HepG2 (cell line): ENCODE measurements around the gene HRC. TPM values are rescaled to one million over a fixed set of nuclear protein-coding genes. Genes with fewer than 3 reads are reported as not detected.

Experiments
- ARID2 ChIP-seq: sonication (generic); formaldehyde crosslinking; IDR thresholded peaks from 2 replicates; pipeline ENCODE4 v1.8.1; 2022; ENCODE audit warnings: mild to moderate bottlenecking, missing genetic modification reagents, borderline replicate concordance
- CBX2 ChIP-seq, 2 experiments: fragments of 200-600 bp in 1 of 2; sonication (generic); formaldehyde crosslinking in 1 of 2; IDR thresholded peaks; 2 replicates each; pipeline versions ENCODE4 v1.7.0 to v1.8.1; 2018 to 2022; ENCODE audit warnings: low read depth in 2 of 2, low read length in 1 of 2, mild to moderate bottlenecking in 1 of 2, missing genetic modification reagents in 1 of 2
- CREB1 ChIP-seq, 2 experiments: fragments of 450-650 bp in 1 of 2; IDR thresholded peaks; 2 replicates each; pipeline ENCODE4 v1.6.1; 2016 to 2017; ENCODE audit warnings: control low read depth in 1 of 2, mild to moderate bottlenecking in 1 of 2, missing compliant biosample characterization in 1 of 2, missing genetic modification characterization in 1 of 2
- DMAP1 ChIP-seq: IDR thresholded peaks from 2 replicates; pipeline ENCODE4 v1.6.1; 2016
- DZIP1 ChIP-seq: sonication (generic); formaldehyde crosslinking; IDR thresholded peaks from 2 replicates; pipeline ENCODE4 v1.5.0; 2020; ENCODE audit warnings: mild to moderate bottlenecking, missing genetic modification reagents
- EZH2 ChIP-seq: conservative IDR thresholded peaks from 2 replicates; pipeline ENCODE4 v1.6.1; 2012; ENCODE audit warnings: mild to moderate bottlenecking, low read depth, low read length, moderate library complexity
- HDAC2 ChIP-seq: sonication (generic); formaldehyde crosslinking; IDR thresholded peaks from 2 replicates; pipeline ENCODE4 v1.4.0; 2020; ENCODE audit warnings: missing genetic modification reagents
- KAT7 ChIP-seq: IDR thresholded peaks from 2 replicates; pipeline ENCODE4 v1.6.1; 2018; ENCODE audit warnings: borderline replicate concordance, missing compliant biosample characterization
- KAT8 ChIP-seq: IDR thresholded peaks from 2 replicates; pipeline ENCODE4 v1.6.1; 2016; ENCODE audit warnings: missing genetic modification reagents, missing compliant biosample characterization
- MIER2 ChIP-seq: IDR thresholded peaks from 2 replicates; pipeline ENCODE4 v1.6.1; 2016; ENCODE audit warnings: missing biosample characterization, missing genetic modification reagents
- MYNN ChIP-seq: sonication (generic); formaldehyde crosslinking; IDR thresholded peaks from 2 replicates; pipeline ENCODE4 v1.4.0; 2020; ENCODE audit warnings: mild to moderate bottlenecking, low read depth, missing genetic modification reagents
- PHB2 ChIP-seq: fragments of 450-650 bp; IDR thresholded peaks from 2 replicates; pipeline ENCODE4 v1.6.1; 2018; ENCODE audit not compliant: partially characterized antibody
- PHF5A ChIP-seq: IDR thresholded peaks from one replicate; pipeline ENCODE4 v1.6.1; 2018; ENCODE audit warnings: low read depth, missing genetic modification reagents; ENCODE audit not compliant: unreplicated experiment
- RFX5 ChIP-seq: IDR thresholded peaks from 2 replicates; pipeline ENCODE4 v1.6.1; 2011; ENCODE audit warnings: low read depth, low read length, improper control_type of control experiment
- SALL1 ChIP-seq: sonication (generic); formaldehyde crosslinking; IDR thresholded peaks from 2 replicates; pipeline ENCODE4 v1.8.0; 2022; ENCODE audit warnings: mild to moderate bottlenecking, missing genetic modification reagents
- TBX2 ChIP-seq: sonication (generic); formaldehyde crosslinking; IDR thresholded peaks from 2 replicates; pipeline ENCODE4 v1.5.0; 2020; ENCODE audit warnings: missing genetic modification reagents, mild to moderate bottlenecking, borderline replicate concordance
- THAP9 ChIP-seq: sonication (generic); formaldehyde crosslinking; IDR thresholded peaks from 2 replicates; pipeline ENCODE4; 2020; ENCODE audit warnings: missing genetic modification reagents, mild to moderate bottlenecking, borderline replicate concordance
- ZBTB38 ChIP-seq: sonication (generic); formaldehyde crosslinking; IDR thresholded peaks from 2 replicates; pipeline ENCODE4 v1.5.1; 2020; ENCODE audit warnings: mild to moderate bottlenecking, missing genetic modification reagents
- ZKSCAN5 ChIP-seq: sonication (generic); formaldehyde crosslinking; IDR thresholded peaks from 2 replicates; pipeline ENCODE4 v1.5.1; 2020; ENCODE audit warnings: mild to moderate bottlenecking, missing genetic modification reagents
- ZNF124 ChIP-seq: sonication (generic); formaldehyde crosslinking; IDR thresholded peaks from 2 replicates; pipeline ENCODE4 v1.4.0; 2020; ENCODE audit warnings: missing genetic modification reagents
- ZNF317 ChIP-seq: sonication (generic); formaldehyde crosslinking; IDR thresholded peaks from 2 replicates; pipeline ENCODE4 v1.5.0; 2020; ENCODE audit warnings: mild to moderate bottlenecking, missing genetic modification reagents
- ZNF710 ChIP-seq: sonication (generic); formaldehyde crosslinking; IDR thresholded peaks from 2 replicates; pipeline ENCODE4 v1.5.0; 2020; ENCODE audit warnings: mild to moderate bottlenecking, missing genetic modification reagents, borderline replicate concordance
- polyA plus RNA-seq, 8 experiments: library from polyadenylated mRNA; depleted of rRNA in 3 of 8; stranded (reverse) in 7 of 8; unstranded in 1 of 8; fragments of >200 nt; fragmentation: Illumina TruSeq in 4 of 8; extraction: Trizol in 4 of 8; gene quantifications; 2 replicates each; pipeline versions ENCODE4 v1.2.1 to v1.2.3, GENCODE V29; 2011 to 2016; ENCODE audit warnings: low read depth in 4 of 8, missing spikeins in 1 of 8, mixed read lengths in 1 of 8; ENCODE audit not compliant: insufficient read depth in 1 of 8
- total RNA-seq, 5 experiments: library from RNA; depleted of rRNA; stranded (reverse); fragments of >200 nt; fragmentation: Illumina TruSeq; extraction: Trizol; gene quantifications; 2 replicates each; pipeline ENCODE4 v1.2.3, GENCODE V29; 2016; ENCODE audit warnings: low read depth in 1 of 5

The HRC gene
- total and polyA plus RNA-seq, 2 of the 13 experiments (the other 11 are each of a cell fraction or from before 2014, with no cell fraction given), result 3.6 to 15.4 TPM

GRCh38 chr19:49127674-49128544 lies 27.3 kb downstream of the HRC start (continued):
- TF ChIP-seq ZNF710 (peak; percentile 65; the same call in 1 of the 2 replicates), RFX5 (no peak), KAT8 (CRISPR knock-in tag) (peak; percentile 82), CBX2 (IDR thresholded peaks at IDR 0.05; ENCODE audit: low read depth, low read length) (no peak), CBX2 (CRISPR knock-in tag; IDR thresholded peaks at IDR 0.05; ENCODE audit: low read depth) (peak; percentile 89; the same call in 1 of the 2 replicates), HDAC2 (CRISPR knock-in tag) (peak; percentile 85), KAT7 (CRISPR knock-in tag) (no peak), TBX2 (CRISPR knock-in tag) (peak; percentile 87), EZH2 (no peak), MYNN (peak; percentile 97), SALL1 (CRISPR knock-in tag) (peak; percentile 99), PHF5A (CRISPR knock-in tag) (no peak), DMAP1 (CRISPR knock-in tag) (peak; percentile 82; the same call in 1 of the 2 replicates), CREB1 (IDR thresholded peaks at IDR 0.05) (no peak), CREB1 (CRISPR knock-in tag; IDR thresholded peaks at IDR 0.05) (no peak), ZNF317 (CRISPR knock-in tag) (peak; percentile 86; the same call in 1 of the 2 replicates), ZKSCAN5 (CRISPR knock-in tag) (no peak), ZBTB38 (peak; percentile 99), MIER2 (CRISPR knock-in tag) (peak; percentile 87), PHB2 (no peak), ARID2 (peak; percentile 100), DZIP1 (CRISPR knock-in tag) (peak; percentile 100), ZNF124 (peak; percentile 92; the same call in 1 of the 2 replicates), THAP9 (CRISPR knock-in tag) (peak; percentile 97)
